ES-I3 (cell line): Measurements from ENCODE around the gene AKNA.

Source experiments
- H3K36me3 ChIP-seq: 2 replicates; pipeline ENCODE4 v1.6.1; 2013; ENCODE audit warnings: mild to moderate bottlenecking, low read length, control low read depth, moderate library complexity; ENCODE audit not compliant: insufficient read depth
- H3K4me1 ChIP-seq: 2 replicates; pipeline ENCODE4 v1.6.1; 2013; ENCODE audit warnings: mild to moderate bottlenecking, control low read depth, low read length; ENCODE audit not compliant: insufficient read depth
- H3K9ac ChIP-seq: 2 replicates; pipeline ENCODE4 v1.6.1; 2013; ENCODE audit warnings: low read depth, mild to moderate bottlenecking, low read length, moderate library complexity
- H3K9me3 ChIP-seq: 2 replicates; pipeline ENCODE4 v1.6.1; 2013; ENCODE audit warnings: mild to moderate bottlenecking, low read length, moderate library complexity; ENCODE audit not compliant: control insufficient read depth, insufficient read depth

Gene AKNA

GRCh38 chr9:114382699-114383520 lies 4.9 kb downstream of the AKNA start:
- peak overlapping the region; percentile 1; the same call in 1 of the 2 replicates for H3K9ac ChIP-seq
- H3K36me3 ChIP-seq: peaks cover 4% of the 10 kb centered on the region; the same call in 1 of the 2 replicates
- H3K4me1 ChIP-seq: peaks cover 56% of the 10 kb centered on the region
- H3K9me3 ChIP-seq: no peaks in the 10 kb centered on the region

GRCh38 chr9:114378883-114379282 lies 8.9 kb downstream of the AKNA start:
- Histone ChIP-seq H3K9ac (no peak overlapping the region), H3K4me1 (peaks cover 36% of the 10 kb centered on the region), H3K36me3 (peaks cover 7% of the 10 kb centered on the region), H3K9me3 (no peaks in the 10 kb centered on the region)

- H3K9ac ChIP-seq: no peak overlapping the region
- peaks cover 34% of the 10 kb centered on the region for H3K4me1 ChIP-seq
- H3K36me3 ChIP-seq: peaks cover 7% of the 10 kb centered on the region
- H3K9me3 ChIP-seq: no peaks in the 10 kb centered on the region
These were observed 9.8 kb downstream of the AKNA start for GRCh38 chr9:114378016-114378415.

GRCh38 chr9:114376586-114377445 lies 11.0 kb downstream of the AKNA start:
- Histone ChIP-seq H3K9ac (no peak overlapping the region), H3K9me3 (no peaks in the 10 kb centered on the region), H3K36me3 (peaks cover 7% of the 10 kb centered on the region), H3K4me1 (peaks cover 31% of the 10 kb centered on the region)

- no peak overlapping the region for H3K9ac ChIP-seq
- H3K4me1 ChIP-seq: peaks cover 43% of the 10 kb centered on the region
- H3K36me3 ChIP-seq: peaks cover 7% of the 10 kb centered on the region
- no peaks in the 10 kb centered on the region for H3K9me3 ChIP-seq
These were observed 12.2 kb downstream of the AKNA start for GRCh38 chr9:114375386-114376175.

- peaks cover 48% of the 10 kb centered on the region for H3K4me1 ChIP-seq
- H3K36me3 ChIP-seq: peaks cover 7% of the 10 kb centered on the region
- no peaks in the 10 kb centered on the region for H3K9me3 ChIP-seq
- no peak overlapping the region for H3K9ac ChIP-seq
These were observed 12.8 kb downstream of the AKNA start for GRCh38 chr9:114374936-114375335.

- Histone ChIP-seq H3K9me3 (no peaks in the 10 kb centered on the region), H3K36me3 (peaks cover 3% of the 10 kb centered on the region), H3K9ac (no peak overlapping the region), H3K4me1 (peaks cover 56% of the 10 kb centered on the region)
These were observed 13.6 kb downstream of the AKNA start for GRCh38 chr9:114373960-114374730.

- Histone ChIP-seq H3K36me3 (peaks cover 3% of the 10 kb centered on the region), H3K4me1 (peaks cover 57% of the 10 kb centered on the region), H3K9me3 (no peaks in the 10 kb centered on the region), H3K9ac (no peak overlapping the region)
These were observed 14.8 kb downstream of the AKNA start for GRCh38 chr9:114372921-114373448.

GRCh38 chr9:114371973-114372917 lies 15.5 kb downstream of the AKNA start:
- peaks cover 7% of the 10 kb centered on the region for H3K36me3 ChIP-seq
- H3K4me1 ChIP-seq: peaks cover 57% of the 10 kb centered on the region
- no peak overlapping the region for H3K9ac ChIP-seq
- no peaks in the 10 kb centered on the region for H3K9me3 ChIP-seq

- Histone ChIP-seq H3K9me3 (no peaks in the 10 kb centered on the region), H3K4me1 (peaks cover 62% of the 10 kb centered on the region), H3K36me3 (peaks cover 7% of the 10 kb centered on the region; the same call in 1 of the 2 replicates), H3K9ac (no peak overlapping the region)
These were observed 16.3 kb downstream of the AKNA start for GRCh38 chr9:114371343-114371944.

GRCh38 chr9:114370968-114371320 lies 16.8 kb downstream of the AKNA start:
- no peaks in the 10 kb centered on the region for H3K9me3 ChIP-seq
- H3K9ac ChIP-seq: no peak overlapping the region
- H3K36me3 ChIP-seq: peaks cover 7% of the 10 kb centered on the region; the same call in 1 of the 2 replicates
- peaks cover 62% of the 10 kb centered on the region for H3K4me1 ChIP-seq

GRCh38 chr9:114370251-114370967 lies 17.4 kb downstream of the AKNA start:
- Histone ChIP-seq H3K36me3 (peaks cover 7% of the 10 kb centered on the region; the same call in 1 of the 2 replicates), H3K9ac (peak overlapping the region; percentile 39), H3K9me3 (no peaks in the 10 kb centered on the region), H3K4me1 (peaks cover 60% of the 10 kb centered on the region)
